DOHH2 (cell line): ENCODE results near the gene MAP3K5.

ENCODE experiments used
- EZH2phosphoT487 ChIP-seq: fragments of 200-600 bp; sonication (generic); IDR thresholded peaks from 2 replicates; pipeline ENCODE4 v1.6.1; 2017; ENCODE audit warnings: borderline replicate concordance, mild to moderate bottlenecking, antibody characterized with exemption, low read length, moderate library complexity, mixed read lengths
- TF ChIP-seq, protein P1 (sequence below): fragments of 200-600 bp; sonication (generic); IDR thresholded peaks from one replicate; pipeline ENCODE4 v1.5.1; 2014; ENCODE audit warnings: antibody characterized with exemption, mild to moderate bottlenecking, low read depth, low read length; ENCODE audit not compliant: poor library complexity, severe bottlenecking

DNA sequence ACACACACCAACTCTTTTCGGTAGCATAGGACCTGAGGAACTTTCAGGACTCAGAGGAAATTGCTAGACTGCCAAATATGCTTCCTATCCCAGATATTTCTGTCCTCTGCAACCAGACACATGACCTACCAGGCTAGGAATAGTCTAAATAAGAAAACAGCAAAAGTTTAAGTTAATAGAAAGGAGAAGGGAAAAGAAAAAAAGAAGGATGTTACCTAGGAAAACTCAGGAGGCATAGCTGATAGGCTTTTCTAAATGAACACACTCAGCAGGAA lies 74.6 kb downstream of the MAP3K5 start:
- TF ChIP-seq, protein P1, sequence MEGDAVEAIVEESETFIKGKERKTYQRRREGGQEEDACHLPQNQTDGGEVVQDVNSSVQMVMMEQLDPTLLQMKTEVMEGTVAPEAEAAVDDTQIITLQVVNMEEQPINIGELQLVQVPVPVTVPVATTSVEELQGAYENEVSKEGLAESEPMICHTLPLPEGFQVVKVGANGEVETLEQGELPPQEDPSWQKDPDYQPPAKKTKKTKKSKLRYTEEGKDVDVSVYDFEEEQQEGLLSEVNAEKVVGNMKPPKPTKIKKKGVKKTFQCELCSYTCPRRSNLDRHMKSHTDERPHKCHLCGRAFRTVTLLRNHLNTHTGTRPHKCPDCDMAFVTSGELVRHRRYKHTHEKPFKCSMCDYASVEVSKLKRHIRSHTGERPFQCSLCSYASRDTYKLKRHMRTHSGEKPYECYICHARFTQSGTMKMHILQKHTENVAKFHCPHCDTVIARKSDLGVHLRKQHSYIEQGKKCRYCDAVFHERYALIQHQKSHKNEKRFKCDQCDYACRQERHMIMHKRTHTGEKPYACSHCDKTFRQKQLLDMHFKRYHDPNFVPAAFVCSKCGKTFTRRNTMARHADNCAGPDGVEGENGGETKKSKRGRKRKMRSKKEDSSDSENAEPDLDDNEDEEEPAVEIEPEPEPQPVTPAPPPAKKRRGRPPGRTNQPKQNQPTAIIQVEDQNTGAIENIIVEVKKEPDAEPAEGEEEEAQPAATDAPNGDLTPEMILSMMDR, result no peak
- no peak for TF ChIP-seq EZH2phosphoT487
